SJCRH30 (cell line): Measurements from ENCODE around the gene EXT2. TPM values are rescaled to one million over a fixed set of nuclear protein-coding genes. Genes with fewer than 3 reads are reported as not detected.

Source experiments
- DNase-seq, 2 experiments: peaks; one replicate each; pipeline ENCODE4 v3.0.0-alpha.2; 2015 to 2020
- H3K27ac ChIP-seq: fragments of 250-450 bp; sonication (Bioruptor Pico); 2 replicates; pipeline ENCODE4 v1.5.1; 2020; ENCODE audit warnings: mild to moderate bottlenecking, moderate library complexity
- H3K27me3 ChIP-seq: fragments of 250-450 bp; sonication (Bioruptor Pico); 2 replicates; pipeline ENCODE4 v1.5.1; 2020; ENCODE audit warnings: mild to moderate bottlenecking, moderate library complexity
- H3K36me3 ChIP-seq: fragments of 250-450 bp; sonication (Bioruptor Pico); 2 replicates; pipeline ENCODE4 v1.5.1; 2020; ENCODE audit warnings: mild to moderate bottlenecking, moderate library complexity
- H3K4me1 ChIP-seq: fragments of 250-450 bp; sonication (Bioruptor Pico); 2 replicates; pipeline ENCODE4 v1.5.1; 2020; ENCODE audit warnings: mild to moderate bottlenecking, moderate library complexity
- H3K4me3 ChIP-seq: fragments of 250-450 bp; sonication (Bioruptor Pico); 2 replicates; pipeline ENCODE4 v1.5.1; 2020; ENCODE audit warnings: mild to moderate bottlenecking, moderate library complexity
- H3K9me3 ChIP-seq: fragments of 250-450 bp; sonication (Bioruptor Pico); replicated peaks from 2 replicates; pipeline ENCODE4 v1.5.1; 2020; ENCODE audit warnings: mild to moderate bottlenecking, moderate library complexity
- total RNA-seq: library from RNA; depleted of rRNA; stranded (reverse); fragments of >200 nt; shearing (Covaris generic); gene quantifications from 2 replicates; pipeline ENCODE4 v1.2.3, GENCODE V29; 2014

Gene EXT2
- total RNA-seq, 1 experiment from 2014 or later, result 91.7 TPM

- Histone ChIP-seq H3K4me1 (peaks cover 5% of the 10 kb centered on the region; the same call in 1 of the 2 replicates), H3K27ac (no peak overlapping the region), H3K27me3 (no peaks in the 10 kb centered on the region), H3K9me3 (peaks cover 8% of the 10 kb centered on the region), H3K4me3 (no peak overlapping the region), H3K36me3 (peaks cover 20% of the 10 kb centered on the region)
- no peak for DNase-seq
Measured at GRCh38 chr11:44149651-44150050, 54.2 kb downstream of the EXT2 start.

- H3K4me3 ChIP-seq, result no peak overlapping the region
- no peak for DNase-seq
- H3K27ac ChIP-seq, result no peak overlapping the region
- no peaks in the 10 kb centered on the region for H3K27me3 ChIP-seq
- H3K4me1 ChIP-seq, result peaks cover 5% of the 10 kb centered on the region; the same call in 1 of the 2 replicates
- H3K36me3 ChIP-seq, result peaks cover 20% of the 10 kb centered on the region
- H3K9me3 ChIP-seq, result peaks cover 8% of the 10 kb centered on the region
Measured at GRCh38 chr11:44150401-44150800, 54.9 kb downstream of the EXT2 start.

GRCh38 chr11:44157019-44157418 is 61.5 kb downstream of the EXT2 start:
- H3K4me3 ChIP-seq, result no peak overlapping the region

GRCh38 chr11:44158384-44158783 is 62.9 kb downstream of the EXT2 start:
- Histone ChIP-seq H3K9me3 (peaks cover 16% of the 10 kb centered on the region; the same call in 1 of the 2 replicates), H3K27ac (no peak overlapping the region), H3K27me3 (no peaks in the 10 kb centered on the region), H3K4me3 (no peak overlapping the region), H3K4me1 (0 out of 2 replicates have a peak, but pooled peaks cover 4% of the 10 kb centered on the region), H3K36me3 (peaks cover 19% of the 10 kb centered on the region)
- DNase-seq, result no peak

More at GRCh38 chr11:44157019-44157418, 61.5 kb downstream of the EXT2 start:
- no peak for DNase-seq
- H3K27ac ChIP-seq, result no peak overlapping the region
- H3K27me3 ChIP-seq, result no peaks in the 10 kb centered on the region
- no peaks in the 10 kb centered on the region for H3K4me1 ChIP-seq
- H3K36me3 ChIP-seq, result peaks cover 21% of the 10 kb centered on the region
- H3K9me3 ChIP-seq, result peaks cover 14% of the 10 kb centered on the region; the same call in 1 of the 2 replicates

GRCh38 chr11:44159848-44160721 is 64.6 kb downstream of the EXT2 start:
- H3K27ac ChIP-seq, result no peak overlapping the region
- no peak for DNase-seq
- peaks cover 13% of the 10 kb centered on the region; the same call in 1 of the 2 replicates for H3K9me3 ChIP-seq
- H3K27me3 ChIP-seq, result no peaks in the 10 kb centered on the region
- H3K36me3 ChIP-seq, result peaks cover 23% of the 10 kb centered on the region
- H3K4me1 ChIP-seq, result 0 out of 2 replicates have a peak, but pooled peaks cover 4% of the 10 kb centered on the region
- no peak overlapping the region for H3K4me3 ChIP-seq

GRCh38 chr11:44162004-44162403 is 66.5 kb downstream of the EXT2 start:
- peaks cover 13% of the 10 kb centered on the region; the same call in 1 of the 2 replicates for H3K9me3 ChIP-seq
- H3K27ac ChIP-seq, result no peak overlapping the region

GRCh38 chr11:44162662-44163061 is 67.2 kb downstream of the EXT2 start:
- Histone ChIP-seq H3K9me3 (peaks cover 13% of the 10 kb centered on the region; the same call in 1 of the 2 replicates), H3K4me3 (no peak overlapping the region), H3K27ac (no peak overlapping the region), H3K4me1 (0 out of 2 replicates have a peak, but pooled peaks cover 4% of the 10 kb centered on the region), H3K27me3 (no peaks in the 10 kb centered on the region), H3K36me3 (peaks cover 22% of the 10 kb centered on the region)
- DNase-seq, result no peak

More at GRCh38 chr11:44162004-44162403, 66.5 kb downstream of the EXT2 start:
- Histone ChIP-seq H3K36me3 (peaks cover 23% of the 10 kb centered on the region), H3K27me3 (no peaks in the 10 kb centered on the region), H3K4me1 (0 out of 2 replicates have a peak, but pooled peaks cover 4% of the 10 kb centered on the region), H3K4me3 (no peak overlapping the region)
- DNase-seq, result no peak

GRCh38 chr11:44165432-44165831 is 70.0 kb downstream of the EXT2 start:
- Histone ChIP-seq H3K27ac (no peak overlapping the region), H3K27me3 (no peaks in the 10 kb centered on the region), H3K4me3 (no peak overlapping the region), H3K4me1 (peaks cover 11% of the 10 kb centered on the region), H3K9me3 (peaks cover 13% of the 10 kb centered on the region; the same call in 1 of the 2 replicates), H3K36me3 (peaks cover 8% of the 10 kb centered on the region; the same call in 1 of the 2 replicates)
- no peak for DNase-seq

GRCh38 chr11:44167046-44167445 is 71.6 kb downstream of the EXT2 start:
- H3K4me1 ChIP-seq, result peaks cover 27% of the 10 kb centered on the region

GRCh38 chr11:44171518-44171917 is 76.0 kb downstream of the EXT2 start:
- H3K4me3 ChIP-seq, result no peak overlapping the region

More at GRCh38 chr11:44167046-44167445, 71.6 kb downstream of the EXT2 start:
- no peaks in the 10 kb centered on the region for H3K27me3 ChIP-seq
- peaks cover 7% of the 10 kb centered on the region; the same call in 1 of the 2 replicates for H3K9me3 ChIP-seq
- no peak overlapping the region for H3K27ac ChIP-seq
- peaks cover 7% of the 10 kb centered on the region; the same call in 1 of the 2 replicates for H3K36me3 ChIP-seq
- H3K4me3 ChIP-seq, result no peak overlapping the region
- no peak for DNase-seq

GRCh38 chr11:44172966-44173365 is 77.5 kb downstream of the EXT2 start:
- Histone ChIP-seq H3K27ac (no peak overlapping the region), H3K4me1 (peaks cover 29% of the 10 kb centered on the region), H3K4me3 (no peak overlapping the region), H3K9me3 (no peaks in the 10 kb centered on the region), H3K27me3 (no peaks in the 10 kb centered on the region), H3K36me3 (peaks cover 4% of the 10 kb centered on the region; the same call in 1 of the 2 replicates)
- DNase-seq, result no peak

More at GRCh38 chr11:44171518-44171917, 76.0 kb downstream of the EXT2 start:
- no peaks in the 10 kb centered on the region for H3K9me3 ChIP-seq
- no peaks in the 10 kb centered on the region for H3K27me3 ChIP-seq
- peak overlapping the region; percentile 47 for H3K27ac ChIP-seq
- H3K36me3 ChIP-seq, result peaks cover 4% of the 10 kb centered on the region; the same call in 1 of the 2 replicates
- peaks cover 25% of the 10 kb centered on the region for H3K4me1 ChIP-seq
- DNase-seq, result peak; percentile 72 to 75

GRCh38 chr11:44174842-44175241 is 79.4 kb downstream of the EXT2 start:
- Histone ChIP-seq H3K27me3 (no peaks in the 10 kb centered on the region), H3K4me1 (peaks cover 47% of the 10 kb centered on the region), H3K36me3 (peaks cover 4% of the 10 kb centered on the region; the same call in 1 of the 2 replicates), H3K27ac (no peak overlapping the region), H3K9me3 (no peaks in the 10 kb centered on the region), H3K4me3 (no peak overlapping the region)
- no peak for DNase-seq

- H3K27ac ChIP-seq, result no peak overlapping the region
- H3K36me3 ChIP-seq, result peaks cover 4% of the 10 kb centered on the region; the same call in 1 of the 2 replicates
- H3K27me3 ChIP-seq, result no peaks in the 10 kb centered on the region
- DNase-seq, result no peak
- H3K4me3 ChIP-seq, result no peak overlapping the region
- H3K9me3 ChIP-seq, result no peaks in the 10 kb centered on the region
- peaks cover 28% of the 10 kb centered on the region for H3K4me1 ChIP-seq
Measured at GRCh38 chr11:44176546-44177213, 81.2 kb downstream of the EXT2 start.

GRCh38 chr11:44177905-44178304 is 82.4 kb downstream of the EXT2 start:
- peaks cover 22% of the 10 kb centered on the region for H3K4me1 ChIP-seq
- no peak overlapping the region for H3K27ac ChIP-seq

More at GRCh38 chr11:44177905-44178304, 82.4 kb downstream of the EXT2 start:
- Histone ChIP-seq H3K36me3 (peaks cover 4% of the 10 kb centered on the region; the same call in 1 of the 2 replicates), H3K27me3 (no peaks in the 10 kb centered on the region), H3K4me3 (no peak overlapping the region), H3K9me3 (no peaks in the 10 kb centered on the region)
- no peak for DNase-seq
